Measurements from ENCODE around the gene TGM5.

Gene TGM5

DNA sequence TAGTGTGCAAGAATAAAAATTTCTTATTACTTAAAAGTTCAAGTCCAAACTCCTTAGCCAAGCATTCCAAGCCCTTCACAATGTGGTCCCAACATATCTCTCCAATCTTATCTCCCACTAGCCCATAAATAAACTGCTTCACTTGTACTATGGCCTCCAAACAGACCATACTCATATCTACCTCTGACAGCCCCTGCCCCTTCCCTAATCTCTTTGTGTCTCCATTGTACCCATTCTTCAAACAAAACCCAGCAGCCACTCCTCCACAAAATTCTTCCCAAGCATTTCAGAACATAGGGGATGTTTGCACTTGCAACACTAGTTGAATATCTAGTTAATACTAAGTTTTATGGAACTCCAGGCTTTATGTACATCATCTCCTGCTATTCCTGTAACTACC, 33.2 kb upstream of the TGM5 start:
- Histone ChIP-seq H2BK5ac (ENCODE audit: low read depth, low read length, poor library complexity, severe bottlenecking) (no peak overlapping the region), H3K9ac (ENCODE audit: low read length) (no peak overlapping the region), H3K18ac (ENCODE audit: low read depth in 1 of 2, low read length in 2 of 2) (no peak overlapping the region), H3K23ac (ENCODE audit: low read length in 2 of 2) (no peak overlapping the region), H2BK120ac (ENCODE audit: low read depth, low read length) (no peak overlapping the region), H3K36me3 (ENCODE audit: control insufficient read depth in 1 of 2, insufficient read depth in 2 of 2, low read depth in 1 of 2, low read length in 2 of 2) (no peaks in the 10 kb centered on the region), H4K8ac (ENCODE audit: low read length) (no peak overlapping the region), H3K27ac (ENCODE audit: low read length, poor library complexity, severe bottlenecking) (no peak overlapping the region), H3K4me2 (ENCODE audit: low read length, poor library complexity, severe bottlenecking) (no peak overlapping the region), H3K79me1 (replicated peaks; ENCODE audit: low read length, poor library complexity, severe bottlenecking) (no peaks in the 10 kb centered on the region), H2BK15ac (ENCODE audit: low read depth, poor library complexity, severe bottlenecking) (no peak overlapping the region), H2AFZ (ENCODE audit: low read depth, low read length) (no peak overlapping the region), H3K14ac (ENCODE audit: low read length in 2 of 2) (no peak overlapping the region), H3K4ac (ENCODE audit: low read depth in 1 of 2, low read length in 2 of 2) (no peak overlapping the region), H3K4me1 (ENCODE audit: control insufficient read depth, insufficient read depth, low read depth, low read length) (no peaks in the 10 kb centered on the region), H2AK5ac (ENCODE audit: low read length, severe bottlenecking) (no peak overlapping the region), H2BK12ac (ENCODE audit: low read length in 2 of 2) (no peak overlapping the region), H3K9me3 (ENCODE audit: control insufficient read depth, low read length) (no peaks in the 10 kb centered on the region), H4K91ac (ENCODE audit: low read length) (no peak overlapping the region), H3K4me3 (ENCODE audit: insufficient read depth in 1 of 2, low read depth in 1 of 2, low read length in 2 of 2) (no peak overlapping the region), H3K27me3 (ENCODE audit: control insufficient read depth in 1 of 2, insufficient read depth in 1 of 2, low read length in 2 of 2) (peaks cover 6 to 37% of the 10 kb centered on the region in 2 experiments)
- DNase-seq = no peak

DNA sequence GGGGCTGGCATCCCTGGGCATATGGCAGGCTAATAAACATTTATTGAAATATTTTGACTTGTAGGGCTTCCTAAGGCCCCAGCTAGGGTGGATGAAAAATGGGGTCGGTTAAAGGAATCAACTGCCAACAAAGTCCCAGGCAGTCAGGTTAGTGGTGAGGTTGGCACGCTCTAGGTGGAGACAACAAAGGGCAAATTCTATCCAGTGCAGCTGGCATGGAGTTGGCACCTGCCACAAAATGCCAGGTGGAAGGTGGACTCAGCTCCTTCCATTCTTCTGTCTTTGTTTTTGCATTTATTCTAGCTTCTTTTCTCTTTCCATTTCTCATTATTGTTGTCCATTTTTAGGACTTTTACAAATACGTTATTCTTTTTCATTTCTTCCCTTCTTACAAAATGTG, 32.7 kb upstream of the TGM5 start:
- no peak overlapping the region for H3K4ac ChIP-seq (ENCODE audit: low read depth in 1 of 2, low read length in 2 of 2)
- H2AK5ac ChIP-seq (ENCODE audit: low read length, severe bottlenecking) = no peak overlapping the region
- H3K27ac ChIP-seq (ENCODE audit: low read length, poor library complexity, severe bottlenecking) = no peak overlapping the region
- no peak overlapping the region for H2BK120ac ChIP-seq (ENCODE audit: low read depth, low read length)
- no peaks in the 10 kb centered on the region for H3K9me3 ChIP-seq (ENCODE audit: control insufficient read depth, low read length)
- no peak overlapping the region for H3K14ac ChIP-seq (ENCODE audit: low read length in 2 of 2)
- no peak overlapping the region for H2BK5ac ChIP-seq (ENCODE audit: low read depth, low read length, poor library complexity, severe bottlenecking)
- H3K79me1 ChIP-seq (replicated peaks; ENCODE audit: low read length, poor library complexity, severe bottlenecking) = no peaks in the 10 kb centered on the region
- no peak overlapping the region for H2BK15ac ChIP-seq (ENCODE audit: low read depth, poor library complexity, severe bottlenecking)
- H3K4me2 ChIP-seq (ENCODE audit: low read length, poor library complexity, severe bottlenecking) = no peak overlapping the region
- no peak overlapping the region for H2AFZ ChIP-seq (ENCODE audit: low read depth, low read length)
- H3K4me1 ChIP-seq (ENCODE audit: control insufficient read depth, insufficient read depth, low read depth, low read length) = no peaks in the 10 kb centered on the region
- no peak for DNase-seq
- H2BK12ac ChIP-seq (ENCODE audit: low read length in 2 of 2) = no peak overlapping the region
- H4K8ac ChIP-seq (ENCODE audit: low read length) = no peak overlapping the region
- no peak overlapping the region for H3K9ac ChIP-seq (ENCODE audit: low read length)
- H3K23ac ChIP-seq (ENCODE audit: low read length in 2 of 2) = no peak overlapping the region
- H4K91ac ChIP-seq (ENCODE audit: low read length) = no peak overlapping the region
- no peaks in the 10 kb centered on the region for H3K36me3 ChIP-seq (ENCODE audit: control insufficient read depth in 1 of 2, insufficient read depth in 2 of 2, low read depth in 1 of 2, low read length in 2 of 2)
- H3K4me3 ChIP-seq (ENCODE audit: insufficient read depth in 1 of 2, low read depth in 1 of 2, low read length in 2 of 2) = no peak overlapping the region
- H3K18ac ChIP-seq (ENCODE audit: low read depth in 1 of 2, low read length in 2 of 2) = no peak overlapping the region
- H3K27me3 ChIP-seq (ENCODE audit: control insufficient read depth in 1 of 2, insufficient read depth in 1 of 2, low read length in 2 of 2) = peaks cover 6 to 38% of the 10 kb centered on the region in 2 experiments
- 97% methylated on average over 2 of the region's 3 CpGs for WGBS

DNA sequence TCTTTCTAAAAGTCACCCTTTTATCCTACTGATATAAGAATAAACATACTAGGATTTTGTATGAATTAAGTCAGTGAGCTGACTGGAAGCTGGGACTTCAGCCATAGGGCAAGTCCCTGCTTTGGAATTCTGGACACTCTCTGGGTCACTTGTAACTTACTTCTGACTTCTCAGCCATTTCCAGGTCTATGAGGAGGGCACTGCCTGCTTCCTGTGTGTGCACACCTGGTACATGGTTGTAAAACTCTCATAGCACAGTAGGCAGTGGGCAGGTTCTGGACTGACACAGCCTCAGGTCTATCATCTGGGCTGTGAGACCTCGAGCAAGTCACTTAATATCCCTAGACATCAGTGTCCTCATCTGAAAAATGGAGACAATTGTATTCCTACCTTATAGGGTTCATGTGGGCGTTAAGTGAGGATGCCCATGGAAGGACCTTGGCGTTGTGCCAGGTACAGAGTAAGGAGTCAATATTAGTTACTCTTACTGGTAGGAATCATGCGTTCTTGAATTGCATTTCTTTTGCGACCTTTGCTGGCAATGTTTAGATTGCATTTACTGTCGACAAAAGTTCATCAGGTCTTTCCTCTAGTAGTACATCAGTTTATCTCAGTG, 27.5 kb upstream of the TGM5 start:
- 88% methylated on average over 5 of the region's 6 CpGs for WGBS
- H3K4me2 ChIP-seq (ENCODE audit: low read length, poor library complexity, severe bottlenecking) = no peak overlapping the region

DNA sequence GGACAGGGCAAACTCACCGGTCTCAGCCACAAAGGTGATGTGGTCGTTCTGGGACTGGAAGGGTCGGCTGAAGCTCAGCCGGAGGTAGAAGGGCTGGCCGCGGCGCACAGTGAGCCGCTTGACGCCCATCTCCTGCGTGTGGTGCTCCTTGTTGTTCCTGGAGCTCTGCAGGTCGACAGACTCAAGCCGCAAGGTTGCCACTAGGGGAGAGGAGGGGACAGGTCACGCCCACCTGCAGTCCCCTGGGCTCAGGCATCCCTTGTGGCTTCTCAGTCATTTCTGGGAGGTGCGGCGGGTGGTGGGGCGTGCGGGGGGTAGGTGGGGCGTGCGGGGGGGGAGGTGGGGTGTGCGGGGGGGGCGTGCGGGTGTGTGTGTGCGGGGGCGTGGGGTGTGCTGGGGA, 26.7 kb upstream of the TGM5 start:
- Histone ChIP-seq H2BK15ac (ENCODE audit: low read depth, poor library complexity, severe bottlenecking) (no peak overlapping the region), H2BK120ac (ENCODE audit: low read depth, low read length) (no peak overlapping the region), H3K9me3 (ENCODE audit: control insufficient read depth, low read length) (no peaks in the 10 kb centered on the region), H3K27ac (ENCODE audit: low read length, poor library complexity, severe bottlenecking) (no peak overlapping the region), H3K4me1 (ENCODE audit: control insufficient read depth, insufficient read depth, low read depth, low read length) (no peaks in the 10 kb centered on the region), H2AFZ (ENCODE audit: low read depth, low read length) (no peak overlapping the region), H3K18ac (ENCODE audit: low read depth in 1 of 2, low read length in 2 of 2) (no peak overlapping the region), H3K23ac (ENCODE audit: low read length in 2 of 2) (no peak overlapping the region), H3K4me2 (ENCODE audit: low read length, poor library complexity, severe bottlenecking) (no peak overlapping the region), H4K91ac (ENCODE audit: low read length) (no peak overlapping the region), H2BK12ac (ENCODE audit: low read length in 2 of 2) (no peak overlapping the region), H3K4ac (ENCODE audit: low read depth in 1 of 2, low read length in 2 of 2) (no peak overlapping the region), H3K27me3 (ENCODE audit: control insufficient read depth in 1 of 2, insufficient read depth in 1 of 2, low read length in 2 of 2) (peaks cover 25 to 49% of the 10 kb centered on the region in 2 experiments), H3K36me3 (ENCODE audit: control insufficient read depth in 1 of 2, insufficient read depth in 2 of 2, low read depth in 1 of 2, low read length in 2 of 2) (no peaks in the 10 kb centered on the region), H3K79me1 (replicated peaks; ENCODE audit: low read length, poor library complexity, severe bottlenecking) (no peaks in the 10 kb centered on the region), H3K9ac (ENCODE audit: low read length) (no peak overlapping the region), H4K8ac (ENCODE audit: low read length) (no peak overlapping the region), H2AK5ac (ENCODE audit: low read length, severe bottlenecking) (no peak overlapping the region), H2BK5ac (ENCODE audit: low read depth, low read length, poor library complexity, severe bottlenecking) (no peak overlapping the region), H3K14ac (ENCODE audit: low read length in 2 of 2) (no peak overlapping the region), H3K4me3 (ENCODE audit: insufficient read depth in 1 of 2, low read depth in 1 of 2, low read length in 2 of 2) (no peak overlapping the region)
- 28% methylated on average over 9 of the region's 24 CpGs for WGBS
- no peak for DNase-seq

More for the DNA sequence above, 27.5 kb upstream of the TGM5 start:
- H2AK5ac ChIP-seq (ENCODE audit: low read length, severe bottlenecking) = no peak overlapping the region
- H4K91ac ChIP-seq (ENCODE audit: low read length) = no peak overlapping the region
- no peak overlapping the region for H2AFZ ChIP-seq (ENCODE audit: low read depth, low read length)
- H2BK5ac ChIP-seq (ENCODE audit: low read depth, low read length, poor library complexity, severe bottlenecking) = no peak overlapping the region
- no peak overlapping the region for H2BK120ac ChIP-seq (ENCODE audit: low read depth, low read length)
- H3K36me3 ChIP-seq (ENCODE audit: control insufficient read depth in 1 of 2, insufficient read depth in 2 of 2, low read depth in 1 of 2, low read length in 2 of 2) = no peaks in the 10 kb centered on the region
- no peak overlapping the region for H3K9ac ChIP-seq (ENCODE audit: low read length)
- no peak overlapping the region for H3K23ac ChIP-seq (ENCODE audit: low read length in 2 of 2)
- no peak overlapping the region for H3K4me3 ChIP-seq (ENCODE audit: insufficient read depth in 1 of 2, low read depth in 1 of 2, low read length in 2 of 2)
- H3K9me3 ChIP-seq (ENCODE audit: control insufficient read depth, low read length) = no peaks in the 10 kb centered on the region
- H3K27ac ChIP-seq (ENCODE audit: low read length, poor library complexity, severe bottlenecking) = no peak overlapping the region
- no peaks in the 10 kb centered on the region for H3K4me1 ChIP-seq (ENCODE audit: control insufficient read depth, insufficient read depth, low read depth, low read length)
- no peak overlapping the region for H3K14ac ChIP-seq (ENCODE audit: low read length in 2 of 2)
- no peak overlapping the region for H2BK15ac ChIP-seq (ENCODE audit: low read depth, poor library complexity, severe bottlenecking)
- no peak overlapping the region for H4K8ac ChIP-seq (ENCODE audit: low read length)
- no peak overlapping the region for H2BK12ac ChIP-seq (ENCODE audit: low read length in 2 of 2)
- peaks cover 25 to 49% of the 10 kb centered on the region in 2 experiments for H3K27me3 ChIP-seq (ENCODE audit: control insufficient read depth in 1 of 2, insufficient read depth in 1 of 2, low read length in 2 of 2)
- H3K4ac ChIP-seq (ENCODE audit: low read depth in 1 of 2, low read length in 2 of 2) = no peak overlapping the region
- no peaks in the 10 kb centered on the region for H3K79me1 ChIP-seq (replicated peaks; ENCODE audit: low read length, poor library complexity, severe bottlenecking)
- no peak overlapping the region for H3K18ac ChIP-seq (ENCODE audit: low read depth in 1 of 2, low read length in 2 of 2)
- DNase-seq = no peak
